HG03025 (cell line): ENCODE data around the gene SKA2.
"Not testable (repeated sequence)": the region's sequence is repeated elsewhere in the genome, so short reads cannot be mapped to it uniquely, and the experiment has no call there.

ENCODE experiments used
- ATAC-seq: cut with Tn5 transposase; IDR thresholded peaks from one replicate; pipeline ENCODE4 v1.9.1; 2021; ENCODE audit warnings: mild to moderate bottlenecking, moderate library complexity; ENCODE audit not compliant: unreplicated experiment, low FRiP score

The SKA2 gene

GRCh38 chr17:59105852-59106462, 49.0 kb downstream of the SKA2 start:
- ATAC-seq = peak; percentile 33

GRCh38 chr17:59101178-59101577, 53.8 kb downstream of the SKA2 start:
- ATAC-seq = no peak

GRCh38 chr17:59097876-59098275, 57.1 kb downstream of the SKA2 start:
- ATAC-seq = no peak

GRCh38 chr17:59094861-59095530, 60.0 kb downstream of the SKA2 start:
- no peak for ATAC-seq

GRCh38 chr17:59093702-59094231, 61.2 kb downstream of the SKA2 start:
- ATAC-seq = no peak

GRCh38 chr17:59093145-59093701, 61.8 kb downstream of the SKA2 start:
- no peak for ATAC-seq

- not testable (repeated sequence) for ATAC-seq
Observed at GRCh38 chr17:59090593-59090992, 64.4 kb downstream of the SKA2 start.

- no peak for ATAC-seq
Observed at GRCh38 chr17:59084154-59084553, 70.8 kb downstream of the SKA2 start.

- ATAC-seq = no peak
Observed at GRCh38 chr17:59074494-59074893, 80.5 kb downstream of the SKA2 start.

GRCh38 chr17:59073972-59074371, 81.0 kb downstream of the SKA2 start:
- no peak for ATAC-seq

GRCh38 chr17:59069856-59070255, 85.1 kb downstream of the SKA2 start:
- ATAC-seq = no peak

- ATAC-seq = no peak
Observed at GRCh38 chr17:59067756-59068155, 87.2 kb downstream of the SKA2 start.

GRCh38 chr17:59067340-59067739, 87.6 kb downstream of the SKA2 start:
- no peak for ATAC-seq

- no peak for ATAC-seq
Observed at GRCh38 chr17:59062509-59062908, 92.5 kb downstream of the SKA2 start.
